Measurements from ENCODE around the gene PRCC.

The PRCC gene

DNA sequence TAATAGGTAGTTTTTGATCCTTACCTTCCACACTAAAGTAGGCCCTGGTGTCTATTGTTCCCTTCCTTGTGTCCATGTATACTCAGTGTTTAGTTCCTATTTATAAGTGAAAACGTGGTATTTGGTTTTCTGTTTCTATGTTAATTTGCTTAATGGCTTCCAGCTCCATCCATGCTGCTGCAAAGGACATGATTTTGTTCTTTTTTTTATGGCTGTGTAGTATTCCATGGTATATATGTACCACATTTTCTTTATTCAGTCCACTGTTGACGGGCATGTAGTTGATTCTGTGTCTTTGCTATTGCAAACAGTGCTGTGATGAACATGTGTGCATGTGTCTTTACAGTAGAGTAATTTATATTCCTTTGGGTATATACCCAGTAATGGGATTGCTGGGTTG, 20.8 kb downstream of the PRCC start:
- H3K4me3 ChIP-seq (ENCODE audit: low read length), result no peak overlapping the region
- no peak for TF ChIP-seq ZNF274 (IDR thresholded peaks at IDR 0.05; ENCODE audit: low read depth, low read length)

DNA sequence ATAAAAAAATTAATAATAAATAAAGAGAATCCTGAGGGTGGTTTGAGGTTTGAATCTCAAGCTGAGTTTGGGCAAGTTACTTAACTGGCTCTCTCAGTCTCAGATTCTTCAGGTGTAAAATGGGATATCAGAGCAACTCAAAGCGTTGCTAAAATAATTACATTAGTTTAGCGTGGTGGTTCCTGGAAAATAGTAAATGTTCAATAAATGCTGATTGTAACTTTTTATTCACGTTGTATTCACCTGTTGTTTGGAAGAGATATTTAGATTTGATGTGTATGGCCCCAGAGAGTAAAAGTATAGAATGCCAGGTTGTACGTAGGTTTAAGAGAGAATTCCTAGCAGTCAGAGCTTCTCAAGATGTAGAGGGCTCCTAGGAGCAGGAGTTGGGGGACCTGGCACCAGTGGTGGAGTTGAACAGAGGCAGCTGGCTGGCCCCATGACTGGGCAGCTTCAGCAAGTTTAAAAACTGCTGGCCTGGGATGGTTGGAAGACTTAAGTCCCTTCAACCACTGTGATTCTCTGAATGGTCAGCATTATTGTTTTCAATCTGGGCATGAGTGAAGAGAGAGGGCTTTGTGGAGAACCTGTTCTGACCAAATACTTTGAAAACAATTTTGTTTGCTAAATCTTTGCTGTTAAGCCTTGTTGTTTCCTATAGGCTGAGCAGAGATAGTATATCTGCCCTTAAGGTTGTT, 22.4 kb downstream of the PRCC start:
- TF ChIP-seq ZNF274 (IDR thresholded peaks at IDR 0.05; ENCODE audit: low read depth, low read length), result no peak
- H3K4me3 ChIP-seq (ENCODE audit: low read length), result no peak overlapping the region

DNA sequence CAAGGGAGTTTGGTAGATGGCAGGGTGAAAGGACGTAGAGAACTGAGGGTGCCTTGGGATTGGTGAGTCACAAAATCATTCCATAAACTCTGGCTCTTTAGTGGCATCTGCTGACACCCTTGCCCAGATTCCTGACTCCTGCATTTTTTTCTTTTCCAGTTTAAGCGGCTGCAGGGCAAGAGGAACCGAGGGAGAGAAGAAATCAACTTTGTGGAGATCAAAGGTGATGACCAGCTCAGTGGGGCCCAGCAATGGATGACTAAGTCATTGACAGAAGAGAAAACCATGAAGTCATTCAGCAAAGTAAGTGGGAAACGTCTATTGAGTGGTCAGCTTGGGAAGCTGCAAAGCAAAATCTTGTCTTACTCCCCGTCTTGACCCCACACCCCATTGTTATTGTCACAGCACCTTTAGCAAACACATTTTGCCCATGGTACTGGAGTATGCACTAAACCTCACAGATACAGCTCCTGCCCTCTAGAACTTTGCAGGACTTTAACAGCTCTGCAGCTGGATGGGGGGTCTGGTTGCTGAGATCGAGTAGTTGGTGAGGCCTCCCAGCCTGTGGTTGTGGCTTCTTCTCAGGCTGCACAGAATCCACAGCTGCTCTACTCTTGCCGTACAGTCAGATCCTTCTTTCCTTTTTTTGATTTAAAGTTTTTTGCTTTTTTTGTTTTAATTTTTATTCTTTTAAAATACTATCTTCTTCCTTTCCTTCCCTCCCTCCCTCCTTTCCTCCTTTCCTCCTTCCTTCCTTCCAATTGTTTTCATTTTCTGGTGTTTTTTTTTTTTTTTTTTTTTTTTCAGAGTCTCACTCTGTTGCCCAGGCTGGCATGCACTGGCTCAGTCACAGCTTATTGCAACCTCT, 27.4 kb downstream of the PRCC start:
- no peak for TF ChIP-seq ZNF274 (IDR thresholded peaks at IDR 0.05; ENCODE audit: low read depth, low read length)
- H3K4me3 ChIP-seq (ENCODE audit: low read length), result no peak overlapping the region

DNA sequence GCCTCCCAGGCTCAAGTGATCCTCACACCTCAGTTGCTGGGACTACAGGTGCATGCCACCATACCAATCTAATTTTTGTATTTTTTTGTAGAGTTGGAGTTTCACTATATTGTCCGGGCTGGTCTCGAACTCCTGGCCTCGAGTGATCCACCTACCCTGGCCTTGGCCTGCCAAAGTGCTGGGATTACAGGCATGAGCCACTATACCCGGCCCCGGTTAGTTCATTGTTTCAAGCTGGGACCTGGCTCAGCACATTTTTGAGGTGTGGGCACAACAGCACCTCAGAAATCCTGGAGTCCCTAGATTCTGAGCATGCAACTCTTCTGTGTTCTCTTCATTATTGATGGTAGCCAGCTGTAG, 28.0 kb downstream of the PRCC start:
- no peak for TF ChIP-seq ZNF274 (IDR thresholded peaks at IDR 0.05; ENCODE audit: low read depth, low read length)
- no peak overlapping the region for H3K4me3 ChIP-seq (ENCODE audit: low read length)

DNA sequence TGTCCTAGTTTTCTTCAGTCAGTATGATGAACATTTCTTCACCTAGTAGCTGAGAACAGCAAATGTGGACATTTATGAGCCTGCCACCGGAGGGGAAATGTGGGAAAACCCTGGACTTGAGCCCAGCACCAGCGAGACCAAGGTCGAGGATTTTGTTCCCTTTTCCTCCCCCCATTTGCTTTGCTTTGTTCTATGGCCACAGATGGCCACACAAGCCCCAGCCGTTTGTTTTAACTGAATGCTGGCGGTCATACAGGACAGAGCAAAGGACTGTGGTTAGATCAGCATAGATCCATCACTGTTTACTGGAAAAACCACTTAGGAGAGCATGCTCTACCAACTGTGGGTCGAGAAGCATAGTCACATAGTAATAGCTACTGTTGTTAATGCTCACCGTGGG, 28.5 kb downstream of the PRCC start:
- TF ChIP-seq ZNF274 (IDR thresholded peaks at IDR 0.05; ENCODE audit: low read depth, low read length), result no peak

DNA sequence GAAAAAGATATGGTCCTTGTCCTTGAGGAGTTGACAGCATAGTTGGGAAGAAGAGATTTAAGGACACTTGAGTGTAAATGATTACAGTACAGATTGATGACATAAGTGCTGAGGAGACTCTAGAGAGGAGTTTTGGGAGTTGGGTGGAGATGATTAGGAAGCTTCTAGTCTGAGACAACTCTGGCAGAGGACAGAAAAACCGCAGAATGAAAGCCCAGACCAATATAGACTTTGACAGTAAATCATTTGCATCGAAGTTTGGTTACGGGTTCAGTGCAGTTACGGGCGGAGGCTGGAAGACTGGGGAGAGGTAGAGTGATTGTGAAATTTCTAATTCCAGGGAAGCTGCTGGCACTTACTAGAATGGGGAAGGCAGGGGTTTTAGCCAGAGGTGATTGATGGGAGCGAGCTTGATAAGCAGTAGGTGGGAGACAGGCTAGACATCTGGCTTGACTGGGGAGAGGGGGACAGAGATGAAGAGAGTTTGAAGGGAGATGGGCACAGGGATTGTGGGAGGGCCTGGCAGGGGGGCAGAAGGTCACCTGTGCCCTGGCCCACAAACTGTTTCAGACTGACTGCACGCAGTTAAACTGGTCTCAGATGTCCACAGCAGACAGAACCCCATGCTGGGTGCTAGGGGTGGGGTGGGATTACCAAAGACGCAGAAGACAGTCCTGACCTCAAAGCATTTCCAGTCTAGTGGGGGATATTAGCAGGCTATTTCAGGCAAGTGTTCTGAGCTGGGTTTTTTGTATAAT, 29.2 kb downstream of the PRCC start:
- no peak overlapping the region for H3K4me3 ChIP-seq (ENCODE audit: low read length)
- TF ChIP-seq ZNF274 (IDR thresholded peaks at IDR 0.05; ENCODE audit: low read depth, low read length), result no peak

More for the DNA sequence above, 28.5 kb downstream of the PRCC start:
- no peak overlapping the region for H3K4me3 ChIP-seq (ENCODE audit: low read length)

DNA sequence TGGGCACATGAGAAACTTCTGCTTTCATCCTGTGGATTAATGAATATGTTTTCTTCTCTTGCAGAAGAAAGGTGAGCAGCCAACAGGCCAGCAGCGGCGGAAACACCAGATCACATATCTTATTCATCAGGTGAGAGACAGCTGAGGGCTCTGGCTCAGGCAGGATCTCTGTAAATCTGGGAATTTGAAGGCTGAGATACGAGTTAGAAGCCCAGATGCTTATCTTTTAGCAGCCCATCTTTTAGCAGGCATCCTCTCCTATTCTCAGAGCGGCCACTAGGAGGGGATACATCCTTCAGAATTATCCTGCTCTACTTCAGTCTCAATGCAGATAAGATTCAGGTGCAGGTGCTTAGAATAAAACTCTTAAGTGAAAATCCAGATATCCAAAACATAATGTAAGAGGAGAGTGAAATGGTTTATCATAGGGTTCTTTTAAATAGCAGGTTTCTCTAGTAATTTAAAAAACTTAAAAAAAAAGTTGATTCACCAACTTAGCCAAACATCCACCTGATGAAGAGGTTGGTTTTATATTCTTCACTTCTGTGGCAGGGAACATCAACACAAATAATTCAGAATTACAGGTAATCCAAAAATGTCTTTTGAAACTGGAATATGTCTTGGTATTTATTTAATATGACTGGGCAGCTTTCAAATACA, 30.0 kb downstream of the PRCC start:
- no peak for TF ChIP-seq ZNF274 (IDR thresholded peaks at IDR 0.05; ENCODE audit: low read depth, low read length)
- no peak overlapping the region for H3K4me3 ChIP-seq (ENCODE audit: low read length)

DNA sequence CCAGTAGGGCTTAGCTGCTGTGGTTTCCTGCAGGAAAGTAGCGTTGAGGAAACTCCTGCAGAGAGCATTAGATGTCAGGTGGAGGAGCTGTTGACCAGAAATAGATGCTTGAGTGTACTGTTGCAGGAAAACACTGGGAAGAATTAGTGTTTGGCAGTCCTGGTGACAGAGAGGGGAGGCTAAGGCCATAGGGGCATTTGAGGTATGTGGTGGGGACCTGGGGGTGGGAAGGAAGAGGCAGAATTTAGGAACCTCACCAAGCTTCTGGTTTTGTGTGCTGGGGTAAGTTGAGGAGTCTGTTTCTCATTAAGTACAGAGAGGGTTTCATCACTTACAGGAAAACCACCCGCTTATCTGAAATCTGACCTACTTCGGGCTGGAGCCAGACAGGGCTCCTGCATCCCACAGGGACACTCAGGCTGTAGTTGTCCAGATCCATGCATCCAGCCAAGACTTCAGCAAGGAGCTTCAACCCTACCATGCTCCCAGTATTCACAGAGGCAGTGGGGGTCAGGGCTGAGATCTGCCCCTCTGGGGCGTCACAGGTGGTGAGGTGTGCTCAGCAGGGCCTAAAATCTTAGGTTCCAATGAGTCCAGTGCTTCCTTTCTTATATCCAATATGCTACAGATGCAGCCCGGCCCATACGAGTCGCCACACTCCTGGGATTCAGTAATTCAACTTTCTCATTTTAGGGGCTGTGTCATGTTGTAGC, 34.2 kb downstream of the PRCC start:
- H3K4me3 ChIP-seq (ENCODE audit: low read length), result no peak overlapping the region
- no peak for TF ChIP-seq ZNF274 (IDR thresholded peaks at IDR 0.05; ENCODE audit: low read depth, low read length)

DNA sequence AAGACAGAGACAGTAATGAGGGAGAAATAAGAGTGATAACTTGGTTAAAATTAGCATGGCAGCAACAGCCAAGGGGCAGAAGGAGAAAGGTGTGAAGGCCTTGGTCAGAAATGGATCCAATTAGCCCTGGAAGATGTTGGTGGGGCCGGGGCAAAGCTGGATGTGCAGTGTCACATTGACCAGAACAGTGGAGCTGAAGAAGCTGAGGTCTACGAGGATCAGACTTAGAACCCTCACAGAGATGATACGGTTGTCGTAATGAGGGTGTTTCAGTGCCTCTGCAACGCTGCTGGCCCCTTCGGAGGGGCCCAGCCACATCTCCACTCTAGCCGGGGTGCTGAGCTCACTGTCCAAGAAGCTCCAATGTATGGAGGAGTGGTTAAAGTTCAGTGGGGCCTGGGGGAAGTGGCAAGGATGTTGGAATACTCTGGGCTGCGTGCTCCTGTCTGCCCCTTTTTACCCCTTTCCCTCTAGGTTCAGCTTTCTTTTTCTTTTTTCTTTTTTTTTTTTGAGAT, 35.1 kb downstream of the PRCC start:
- no peak overlapping the region for H3K4me3 ChIP-seq (ENCODE audit: low read length)
- no peak for TF ChIP-seq ZNF274 (IDR thresholded peaks at IDR 0.05; ENCODE audit: low read depth, low read length)

DNA sequence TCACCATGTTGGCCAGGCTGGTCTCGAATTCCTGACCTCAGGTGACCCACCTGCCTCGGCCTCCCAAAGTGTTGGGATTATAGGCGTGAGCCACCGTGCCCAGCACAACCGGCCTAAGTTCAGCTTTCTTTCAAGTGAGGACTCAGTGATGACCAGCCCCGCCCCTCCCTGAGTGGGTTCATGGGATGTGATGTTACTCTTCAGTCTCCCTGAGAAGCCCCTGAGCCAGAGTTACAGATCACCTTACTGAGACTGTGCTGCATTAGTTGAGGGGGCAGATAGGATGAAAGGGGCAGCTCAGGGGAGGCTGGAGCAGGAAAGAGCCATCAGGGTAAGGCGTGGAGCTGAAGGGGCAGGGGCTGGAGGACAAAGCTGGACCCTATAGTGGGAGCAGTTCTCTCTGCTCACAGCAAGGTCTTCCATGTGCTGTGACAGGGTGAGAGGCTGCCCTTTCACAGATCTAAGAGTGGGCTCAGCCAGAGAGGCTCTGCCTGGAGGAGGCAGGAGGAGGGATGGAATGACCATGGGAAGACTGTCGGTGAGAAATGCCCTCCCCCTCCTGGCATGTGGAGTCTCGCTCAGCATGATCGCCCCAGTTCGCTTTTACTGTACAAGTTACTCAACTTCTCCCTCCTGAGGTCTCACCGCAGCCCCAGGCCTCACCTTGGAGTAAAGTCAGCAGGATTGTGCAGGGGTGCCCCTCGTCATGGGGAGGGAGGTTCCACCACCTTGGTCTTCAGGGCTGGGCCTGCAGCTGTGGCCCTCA, 35.9 kb downstream of the PRCC start:
- no peak for TF ChIP-seq ZNF274 (IDR thresholded peaks at IDR 0.05; ENCODE audit: low read depth, low read length)
- no peak overlapping the region for H3K4me3 ChIP-seq (ENCODE audit: low read length)

DNA sequence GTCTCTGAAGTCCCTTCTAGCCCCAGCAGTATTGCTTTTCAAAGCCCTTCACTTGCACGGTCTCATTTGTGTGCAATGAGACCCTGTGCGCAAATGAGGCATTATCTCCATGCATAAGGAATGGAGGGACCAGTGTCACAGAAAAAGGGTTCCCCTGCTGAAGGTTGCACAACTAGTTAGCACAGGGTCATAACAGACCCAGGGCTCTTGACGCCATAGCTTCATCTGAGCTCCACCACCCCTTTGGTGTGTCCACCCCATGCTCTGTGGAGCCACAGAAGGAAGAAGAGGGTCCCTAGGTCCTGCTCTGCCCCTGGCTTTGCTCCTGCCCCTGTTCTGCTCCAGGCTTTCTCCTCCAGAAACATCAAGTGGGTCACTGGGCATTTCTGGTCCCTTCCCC, 36.7 kb downstream of the PRCC start:
- no peak overlapping the region for H3K4me3 ChIP-seq (ENCODE audit: low read length)
- no peak for TF ChIP-seq ZNF274 (IDR thresholded peaks at IDR 0.05; ENCODE audit: low read depth, low read length)

DNA sequence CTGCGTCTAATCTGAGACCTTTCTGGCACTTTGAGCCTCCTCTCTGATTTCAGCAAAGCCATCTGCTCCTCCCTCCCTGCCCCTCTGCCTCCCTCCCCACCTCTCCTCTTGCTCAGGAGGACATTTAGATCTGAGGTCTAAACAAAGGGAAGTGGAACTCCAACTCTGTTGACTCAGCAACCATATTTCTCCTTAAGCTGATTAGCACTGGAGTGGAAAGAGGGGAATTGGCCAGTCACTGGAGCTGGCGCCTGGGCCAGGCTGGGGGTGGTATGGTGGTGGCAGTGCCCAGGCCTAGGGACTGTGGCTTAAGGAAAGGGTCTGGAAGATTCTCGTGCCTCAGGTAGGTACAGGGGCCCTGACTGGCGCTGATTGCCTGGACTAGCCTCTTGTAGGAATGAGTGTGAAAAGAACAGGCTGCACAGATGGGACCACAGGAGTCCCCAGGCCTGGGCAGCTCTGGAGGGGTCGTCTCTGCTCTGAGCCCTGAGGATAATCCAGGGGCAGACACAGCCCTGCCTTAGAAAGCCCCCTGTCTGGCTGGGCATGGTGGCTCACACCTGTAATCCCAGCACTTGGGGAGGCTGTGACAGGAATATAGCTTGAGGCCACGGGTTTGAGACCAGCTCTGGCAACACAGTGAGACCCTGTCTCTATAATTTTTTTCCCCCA, 37.4 kb downstream of the PRCC start:
- H3K4me3 ChIP-seq (ENCODE audit: low read length), result no peak overlapping the region
- no peak for TF ChIP-seq ZNF274 (IDR thresholded peaks at IDR 0.05; ENCODE audit: low read depth, low read length)

All from GM08714 (cell line).